Panc1 (cell line): Measurements from ENCODE around the gene C2orf69.

Source experiments
- POLR2AphosphoS5 ChIP-seq: IDR thresholded peaks from 2 replicates; pipeline ENCODE4 v1.6.1; 2012; ENCODE audit warnings: mild to moderate bottlenecking, low read depth, low read length, moderate library complexity
- TF ChIP-seq, protein P1 (sequence below): fragments of 450-650 bp; IDR thresholded peaks from 2 replicates; pipeline ENCODE4 v1.5.1; 2017; ENCODE audit warnings: mild to moderate bottlenecking

DNA sequence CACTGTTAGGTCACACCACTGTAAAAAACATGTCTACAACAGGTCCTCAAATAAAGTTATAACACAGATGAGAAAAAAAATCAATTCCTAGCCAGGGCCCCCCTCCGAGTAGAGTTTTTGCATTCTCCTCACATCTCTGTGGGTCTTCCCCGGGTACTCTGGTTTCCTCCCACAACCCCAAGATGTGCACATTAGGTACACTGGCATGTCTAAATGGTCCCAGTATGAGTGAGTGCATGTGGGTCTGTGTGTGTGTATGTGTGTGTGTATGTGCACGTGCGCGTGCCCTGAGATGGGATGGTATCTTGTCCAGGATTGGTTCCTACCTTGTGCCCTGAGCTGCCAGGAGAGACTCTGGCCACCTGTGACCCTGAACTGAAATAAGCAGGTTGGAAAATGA, 39.3 kb downstream of the C2orf69 start:
- TF ChIP-seq POLR2AphosphoS5, result no peak
- TF ChIP-seq, protein P1, sequence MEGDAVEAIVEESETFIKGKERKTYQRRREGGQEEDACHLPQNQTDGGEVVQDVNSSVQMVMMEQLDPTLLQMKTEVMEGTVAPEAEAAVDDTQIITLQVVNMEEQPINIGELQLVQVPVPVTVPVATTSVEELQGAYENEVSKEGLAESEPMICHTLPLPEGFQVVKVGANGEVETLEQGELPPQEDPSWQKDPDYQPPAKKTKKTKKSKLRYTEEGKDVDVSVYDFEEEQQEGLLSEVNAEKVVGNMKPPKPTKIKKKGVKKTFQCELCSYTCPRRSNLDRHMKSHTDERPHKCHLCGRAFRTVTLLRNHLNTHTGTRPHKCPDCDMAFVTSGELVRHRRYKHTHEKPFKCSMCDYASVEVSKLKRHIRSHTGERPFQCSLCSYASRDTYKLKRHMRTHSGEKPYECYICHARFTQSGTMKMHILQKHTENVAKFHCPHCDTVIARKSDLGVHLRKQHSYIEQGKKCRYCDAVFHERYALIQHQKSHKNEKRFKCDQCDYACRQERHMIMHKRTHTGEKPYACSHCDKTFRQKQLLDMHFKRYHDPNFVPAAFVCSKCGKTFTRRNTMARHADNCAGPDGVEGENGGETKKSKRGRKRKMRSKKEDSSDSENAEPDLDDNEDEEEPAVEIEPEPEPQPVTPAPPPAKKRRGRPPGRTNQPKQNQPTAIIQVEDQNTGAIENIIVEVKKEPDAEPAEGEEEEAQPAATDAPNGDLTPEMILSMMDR, result no peak
